ENCODE results near the gene SLC5A6. TPM values are rescaled to one million over a fixed set of nuclear protein-coding genes. Genes with fewer than 3 reads are reported as not detected.
A peak's percentile ranks its signal among the peaks of the same experiment; 100 is the strongest.

Gene SLC5A6
- total RNA-seq, 8 experiments from 2014 or later = 16.0 to 59.5 (median 33.7) TPM

DNA sequence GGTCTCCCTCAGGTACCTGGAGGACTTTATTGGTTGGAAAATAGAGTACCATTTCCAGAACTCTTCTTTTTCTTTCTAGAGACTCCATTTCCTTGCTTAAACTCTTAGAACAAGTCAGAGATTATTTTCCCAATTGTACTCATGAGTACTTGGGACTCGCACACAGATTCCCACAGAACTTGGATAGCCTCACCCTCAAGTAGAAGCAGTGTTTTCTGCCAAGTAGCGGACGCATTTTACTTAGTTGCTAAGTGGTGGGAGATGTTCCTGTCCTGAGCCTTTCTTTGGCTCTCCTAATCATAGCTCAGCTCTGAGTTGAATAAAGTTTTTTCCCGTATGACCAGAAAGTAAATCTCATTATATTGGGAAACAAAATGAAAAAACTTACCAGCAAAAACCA is 33.6 kb upstream of the SLC5A6 start:
- in situ Hi-C loops (cut with MboI; ENCODE audit: low pct_unique_long_range_greater_than_20kb in 2 of 9, low sequenced_read_pairs in 9 of 9, unreplicated experiment in 9 of 9) = no loop called here
- H3K4me1 ChIP-seq (replicated peaks in 1 of 2) = peaks cover 4 to 7% of the 10 kb centered on the region in 2 donors
- WGBS, 10 experiments = 68 to 100% (median 94%) methylated on average over 1 to 4 of the region's 4 CpGs; no CpG with 5 or more reads in 2 of the 10 experiments

GRCh38 chr2:27245116-27245515 is 33.0 kb upstream of the SLC5A6 start:
- Histone ChIP-seq H3K4me3 (no peak overlapping the region), H3K27ac (no peak overlapping the region), H3K4me1 (replicated peaks in 1 of 2) (peaks cover 0 to 2% of the 10 kb centered on the region in 2 donors)
- no peak for ATAC-seq (replicated peaks in 6 of 8)
- in situ Hi-C loops (cut with MboI; ENCODE audit: low pct_unique_long_range_greater_than_20kb in 2 of 9, low sequenced_read_pairs in 9 of 9, unreplicated experiment in 9 of 9) = no loop called here
- 44 to 100% (median 87%) methylated on average over 1 to 9 of the region's 10 CpGs; no CpG with 5 or more reads in 2 of the 10 experiments for whole genome bisulfite sequencing, 10 experiments

More for the DNA sequence above, 33.6 kb upstream of the SLC5A6 start:
- ATAC-seq (replicated peaks in 6 of 8) = no peak
- no peak overlapping the region for H3K4me3 ChIP-seq
- no peak overlapping the region for H3K27ac ChIP-seq

GRCh38 chr2:27243391-27244130 is 31.5 kb upstream of the SLC5A6 start:
- 80 to 100% (median 93%) methylated on average over 1 to 15 of the region's 19 CpGs; no CpG with 5 or more reads in 2 of the 10 experiments for WGBS, 10 experiments
- Histone ChIP-seq H3K27ac (no peak overlapping the region), H3K4me3 (no peak overlapping the region), H3K4me1 (replicated peaks in 1 of 2) (no peaks in the 10 kb centered on the region)
- in situ Hi-C loops (cut with MboI; ENCODE audit: low pct_unique_long_range_greater_than_20kb in 2 of 9, low sequenced_read_pairs in 9 of 9, unreplicated experiment in 9 of 9) = no loop called here
- ATAC-seq (replicated peaks in 6 of 8) = peak in 2 of 8 experiments; percentile 16 to 30

DNA sequence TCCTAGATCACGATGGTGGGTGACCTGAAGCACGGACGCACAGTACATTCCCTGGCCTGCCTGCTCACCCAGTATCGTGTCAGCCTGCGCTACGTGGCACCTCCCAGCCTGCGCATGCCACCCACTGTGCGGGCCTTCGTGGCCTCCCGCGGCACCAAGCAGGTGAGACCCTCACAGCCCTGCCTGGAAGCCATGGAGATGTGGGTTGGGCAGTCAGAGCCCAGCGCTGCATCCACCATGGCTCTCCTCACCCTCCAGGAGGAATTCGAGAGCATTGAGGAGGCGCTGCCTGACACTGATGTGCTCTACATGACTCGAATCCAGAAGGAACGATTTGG is 30.5 kb upstream of the SLC5A6 start:
- ATAC-seq (replicated peaks in 6 of 8) = no peak
- H3K4me1 ChIP-seq (replicated peaks in 1 of 2) = no peaks in the 10 kb centered on the region
- H3K27ac ChIP-seq = no peak overlapping the region
- in situ Hi-C loops (cut with MboI; ENCODE audit: low pct_unique_long_range_greater_than_20kb in 2 of 9, low sequenced_read_pairs in 9 of 9, unreplicated experiment in 9 of 9) = no loop called here
- no peak overlapping the region for H3K4me3 ChIP-seq
- 80 to 100% (median 93%) methylated on average over 2 to 4 of the region's 16 CpGs; no CpG with 5 or more reads in 5 of the 10 experiments for WGBS, 10 experiments

GRCh38 chr2:27241761-27242613 is 29.9 kb upstream of the SLC5A6 start:
- H3K27ac ChIP-seq = no peak overlapping the region
- no peak for ATAC-seq (replicated peaks in 6 of 8)
- no peaks in the 10 kb centered on the region for H3K4me1 ChIP-seq (replicated peaks in 1 of 2)
- WGBS, 10 experiments = 94 to 100% (median 100%) methylated on average over 1 to 8 of the region's 24 CpGs; no CpG with 5 or more reads in 5 of the 10 experiments
- no peak overlapping the region for H3K4me3 ChIP-seq
- in situ Hi-C loops (cut with MboI; ENCODE audit: low pct_unique_long_range_greater_than_20kb in 2 of 9, low sequenced_read_pairs in 9 of 9, unreplicated experiment in 9 of 9) = no loop called here

DNA sequence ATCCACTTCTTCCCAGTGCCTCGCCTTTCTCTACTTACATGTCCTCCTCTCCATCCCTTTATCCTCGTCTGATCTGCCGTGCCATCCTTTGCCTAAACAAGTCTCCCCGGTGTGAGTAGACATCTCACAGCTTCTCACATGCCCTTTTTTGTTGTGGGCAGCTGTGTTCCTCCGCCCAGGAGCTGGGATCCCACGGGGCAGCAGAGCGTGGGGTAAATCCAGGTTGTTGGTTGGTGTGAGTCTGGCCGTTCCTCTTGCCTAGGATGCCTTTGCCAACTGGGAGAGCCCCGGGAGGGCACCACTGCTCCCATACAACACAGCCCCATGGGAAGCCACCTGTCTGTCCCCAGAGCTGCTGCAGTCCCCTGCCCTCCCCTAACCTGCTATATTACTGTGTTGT is 28.3 kb upstream of the SLC5A6 start:
- no peak for ATAC-seq (replicated peaks in 6 of 8)
- Histone ChIP-seq H3K27ac (no peak overlapping the region), H3K4me3 (no peak overlapping the region), H3K4me1 (replicated peaks in 1 of 2) (no peaks in the 10 kb centered on the region)
- 67 to 100% (median 95%) methylated on average over 1 to 8 of the region's 9 CpGs; no CpG with 5 or more reads in 2 of the 10 experiments for WGBS, 10 experiments
- in situ Hi-C loops (cut with MboI; ENCODE audit: low pct_unique_long_range_greater_than_20kb in 2 of 9, low sequenced_read_pairs in 9 of 9, unreplicated experiment in 9 of 9) = no loop called here

DNA sequence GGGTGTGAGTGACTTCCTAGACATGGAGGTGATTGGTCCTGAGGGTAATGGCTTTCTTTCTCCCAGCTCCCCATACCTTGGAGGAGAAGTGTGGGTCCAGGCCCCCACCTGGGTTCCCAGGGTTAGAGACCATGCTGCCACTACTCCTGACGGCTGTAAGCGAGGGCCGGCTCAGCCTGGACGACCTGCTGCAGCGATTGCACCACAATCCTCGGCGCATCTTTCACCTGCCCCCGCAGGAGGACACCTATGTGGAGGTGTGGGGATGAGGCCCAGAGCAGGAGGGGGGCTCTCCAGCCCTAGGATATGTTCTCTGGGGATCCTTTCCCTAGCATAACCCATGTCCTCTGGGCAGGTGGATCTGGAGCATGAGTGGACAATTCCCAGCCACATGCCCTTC is 26.9 kb upstream of the SLC5A6 start:
- no peak overlapping the region for H3K4me3 ChIP-seq
- no peak overlapping the region for H3K27ac ChIP-seq
- no peaks in the 10 kb centered on the region for H3K4me1 ChIP-seq (replicated peaks in 1 of 2)
- in situ Hi-C loops (cut with MboI; ENCODE audit: low pct_unique_long_range_greater_than_20kb in 2 of 9, low sequenced_read_pairs in 9 of 9, unreplicated experiment in 9 of 9) = no loop called here
- no peak for ATAC-seq (replicated peaks in 6 of 8)
- WGBS, 10 experiments = 100% methylated on average over 1 of the region's 8 CpGs; no CpG with 5 or more reads in 9 of the 10 experiments

DNA sequence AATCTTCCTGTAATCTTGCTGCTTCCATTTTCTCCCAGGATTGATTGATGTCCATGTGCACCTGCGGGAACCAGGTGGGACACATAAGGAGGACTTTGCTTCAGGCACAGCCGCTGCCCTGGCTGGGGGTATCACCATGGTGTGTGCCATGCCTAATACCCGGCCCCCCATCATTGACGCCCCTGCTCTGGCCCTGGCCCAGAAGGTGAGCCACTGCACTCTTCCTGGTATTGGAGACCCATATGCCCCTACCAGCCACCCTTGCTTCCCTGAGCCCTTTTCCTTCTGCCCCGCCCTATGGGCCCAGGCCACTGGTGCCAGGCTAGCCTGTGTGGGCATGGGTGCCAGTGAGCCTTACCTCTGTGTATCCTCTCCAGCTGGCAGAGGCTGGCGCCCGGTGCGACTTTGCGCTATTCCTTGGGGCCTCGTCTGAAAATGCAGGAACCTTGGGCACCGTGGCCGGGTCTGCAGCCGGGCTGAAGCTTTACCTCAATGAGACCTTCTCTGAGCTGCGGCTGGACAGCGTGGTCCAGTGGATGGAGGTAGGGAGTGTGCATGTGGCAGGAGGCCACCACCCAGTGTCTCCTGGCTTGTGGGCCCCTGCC is 25.4 kb upstream of the SLC5A6 start:
- no peak for ATAC-seq (replicated peaks in 6 of 8)
- in situ Hi-C loops (cut with MboI; ENCODE audit: low pct_unique_long_range_greater_than_20kb in 2 of 9, low sequenced_read_pairs in 9 of 9, unreplicated experiment in 9 of 9) = no loop called here
- no peak overlapping the region for H3K4me3 ChIP-seq
- H3K4me1 ChIP-seq (replicated peaks in 1 of 2) = no peaks in the 10 kb centered on the region
- WGBS, 10 experiments = 92 to 100% (median 94%) methylated on average over 1 to 12 of the region's 15 CpGs; no CpG with 5 or more reads in 4 of the 10 experiments
- H3K27ac ChIP-seq = no peak overlapping the region

GRCh38 chr2:27236626-27237025 is 24.6 kb upstream of the SLC5A6 start:
- no peak for ATAC-seq (replicated peaks in 6 of 8)
- Histone ChIP-seq H3K4me3 (no peak overlapping the region), H3K27ac (no peak overlapping the region), H3K4me1 (replicated peaks in 1 of 2) (no peaks in the 10 kb centered on the region)
- in situ Hi-C loops (cut with MboI; ENCODE audit: low pct_unique_long_range_greater_than_20kb in 2 of 9, low sequenced_read_pairs in 9 of 9, unreplicated experiment in 9 of 9) = no loop called here
- 94 to 100% (median 100%) methylated on average over 1 to 3 of the region's 3 CpGs; no CpG with 5 or more reads in 5 of the 10 experiments for WGBS, 10 experiments

DNA sequence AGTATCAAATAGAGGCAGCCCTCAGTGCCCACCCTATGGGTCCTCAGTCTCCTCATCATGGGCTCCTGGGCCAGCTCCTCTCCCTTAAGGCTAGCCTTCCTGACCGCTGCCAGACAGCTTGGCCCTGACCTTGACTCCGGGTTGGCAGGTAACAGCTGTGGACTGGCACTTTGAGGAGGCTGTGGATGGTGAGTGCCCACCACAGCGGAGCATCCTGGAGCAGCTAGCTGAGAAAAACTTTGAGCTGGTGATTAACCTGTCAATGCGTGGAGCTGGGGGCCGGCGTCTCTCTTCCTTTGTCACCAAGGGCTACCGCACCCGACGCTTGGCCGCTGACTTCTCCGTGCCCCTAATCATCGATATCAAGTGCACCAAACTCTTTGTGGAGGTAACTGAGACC is 24.1 kb upstream of the SLC5A6 start:
- no peak for ATAC-seq (replicated peaks in 6 of 8)
- 80 to 100% (median 97%) methylated on average over 1 to 9 of the region's 12 CpGs; no CpG with 5 or more reads in 5 of the 10 experiments for WGBS, 10 experiments
- Histone ChIP-seq H3K4me1 (replicated peaks in 1 of 2) (no peaks in the 10 kb centered on the region), H3K27ac (no peak overlapping the region), H3K4me3 (no peak overlapping the region)
- in situ Hi-C loops (cut with MboI; ENCODE audit: low pct_unique_long_range_greater_than_20kb in 2 of 9, low sequenced_read_pairs in 9 of 9, unreplicated experiment in 9 of 9) = no loop called here

- WGBS, 10 experiments = 60 to 100% (median 97%) methylated on average over 1 to 8 of the region's 14 CpGs; no CpG with 5 or more reads in 4 of the 10 experiments
- Histone ChIP-seq H3K27ac (no peak overlapping the region), H3K4me1 (replicated peaks in 1 of 2) (no peaks in the 10 kb centered on the region), H3K4me3 (no peak overlapping the region)
- ATAC-seq (replicated peaks in 6 of 8) = no peak
- in situ Hi-C loops (cut with MboI; ENCODE audit: low pct_unique_long_range_greater_than_20kb in 2 of 9, low sequenced_read_pairs in 9 of 9, unreplicated experiment in 9 of 9) = no loop called here
These were observed 21.3 kb upstream of the SLC5A6 start for GRCh38 chr2:27233341-27233740.

- WGBS, 10 experiments = 76 to 100% (median 93%) methylated on average over 3 to 11 of the region's 13 CpGs; no CpG with 5 or more reads in 2 of the 10 experiments
- H3K4me3 ChIP-seq = no peak overlapping the region
- no peak for ATAC-seq (replicated peaks in 6 of 8)
- H3K4me1 ChIP-seq (replicated peaks in 1 of 2) = no peaks in the 10 kb centered on the region
- in situ Hi-C loops (cut with MboI; ENCODE audit: low pct_unique_long_range_greater_than_20kb in 2 of 9, low sequenced_read_pairs in 9 of 9, unreplicated experiment in 9 of 9) = no loop called here
- H3K27ac ChIP-seq = no peak overlapping the region
These were observed 19.9 kb upstream of the SLC5A6 start for GRCh38 chr2:27231921-27232320.

- no peaks in the 10 kb centered on the region for H3K4me1 ChIP-seq (replicated peaks in 1 of 2)
- no peak for ATAC-seq (replicated peaks in 6 of 8)
- in situ Hi-C loops (cut with MboI; ENCODE audit: low pct_unique_long_range_greater_than_20kb in 2 of 9, low sequenced_read_pairs in 9 of 9, unreplicated experiment in 9 of 9) = no loop called here
These were observed 15.4 kb upstream of the SLC5A6 start for GRCh38 chr2:27227501-27227900.

More at GRCh38 chr2:27227501-27227900, 15.4 kb upstream of the SLC5A6 start:
- Histone ChIP-seq H3K4me3 (no peak overlapping the region), H3K27ac (no peak overlapping the region)
- WGBS, 10 experiments = 81 to 100% (median 91%) methylated on average over 1 to 2 of the region's 2 CpGs; no CpG with 5 or more reads in 1 of the 10 experiments
